HepG2 (cell line): Measurements from ENCODE around the gene SERPINF2. TPM values are rescaled to one million over a fixed set of nuclear protein-coding genes. Genes with fewer than 3 reads are reported as not detected.

Experiments used
- AFF4 ChIP-seq: sonication (generic); formaldehyde crosslinking; IDR thresholded peaks from 2 replicates; pipeline ENCODE4 v1.4.0; 2020; ENCODE audit warnings: missing genetic modification reagents
- AKAP8 ChIP-seq: sonication (generic); formaldehyde crosslinking; IDR thresholded peaks from 2 replicates; pipeline ENCODE4 v1.5.1; 2020; ENCODE audit warnings: mild to moderate bottlenecking, missing genetic modification reagents
- ATF6 ChIP-seq: sonication (generic); formaldehyde crosslinking; conservative IDR thresholded peaks from 2 replicates; pipeline ENCODE4 v1.4.0; 2020; ENCODE audit warnings: missing genetic modification reagents
- EHMT2 ChIP-seq: fragments of 200-600 bp; sonication (generic); IDR thresholded peaks from 2 replicates; pipeline ENCODE4 v1.7.0; 2017; ENCODE audit warnings: antibody characterized with exemption, low read depth, low read length, borderline replicate concordance
- HNF1B ChIP-seq: sonication (generic); formaldehyde crosslinking; IDR thresholded peaks from 2 replicates; pipeline ENCODE4 v1.5.1; 2020; ENCODE audit warnings: mild to moderate bottlenecking, moderate library complexity, missing genetic modification reagents
- KLF15 ChIP-seq: sonication (generic); formaldehyde crosslinking; IDR thresholded peaks from 2 replicates; pipeline ENCODE4 v1.8.1; 2023; ENCODE audit warnings: borderline replicate concordance, mild to moderate bottlenecking, inconsistent platforms, missing genetic modification reagents, mixed read lengths
- NCOA5 ChIP-seq: sonication (generic); formaldehyde crosslinking; IDR thresholded peaks from 2 replicates; pipeline ENCODE4 v1.4.0; 2020; ENCODE audit warnings: missing genetic modification reagents
- ONECUT2 ChIP-seq: sonication (generic); formaldehyde crosslinking; IDR thresholded peaks from 2 replicates; pipeline ENCODE4 v1.4.0; 2020; ENCODE audit warnings: missing genetic modification reagents
- PAF1 ChIP-seq: IDR thresholded peaks from 2 replicates; pipeline ENCODE4 v1.6.1; 2016; ENCODE audit warnings: missing genetic modification reagents, missing compliant biosample characterization
- RAD21 ChIP-seq: fragments of 450-650 bp; formaldehyde crosslinking; IDR thresholded peaks from 2 replicates; pipeline ENCODE4 v1.5.0; 2020; ENCODE audit warnings: mild to moderate bottlenecking
- RARG ChIP-seq: sonication (generic); formaldehyde crosslinking; IDR thresholded peaks from 2 replicates; pipeline ENCODE4 v1.4.0; 2020; ENCODE audit warnings: low read depth, mild to moderate bottlenecking, missing genetic modification reagents
- SNRNP70 ChIP-seq: fragments of 200-400 bp; formaldehyde crosslinking; IDR thresholded peaks from 2 replicates; pipeline ENCODE4 v1.6.1; 2017; ENCODE audit warnings: mild to moderate bottlenecking, low read depth, low read length, moderate library complexity
- ZBED4 ChIP-seq: sonication (generic); formaldehyde crosslinking; IDR thresholded peaks from 2 replicates; pipeline ENCODE4 v1.4.0; 2020; ENCODE audit warnings: missing genetic modification reagents, borderline replicate concordance
- ZFP36 ChIP-seq: fragments of 150-350 bp; IDR thresholded peaks from 2 replicates; pipeline ENCODE4 v1.6.1; 2018; ENCODE audit warnings: borderline replicate concordance, low read length, low read depth; ENCODE audit not compliant: partially characterized antibody
- ZNF234 ChIP-seq: sonication (generic); formaldehyde crosslinking; conservative IDR thresholded peaks from 2 replicates; pipeline ENCODE4 v1.5.1; 2020; ENCODE audit warnings: mild to moderate bottlenecking, missing genetic modification reagents
- ZNF629 ChIP-seq: sonication (generic); formaldehyde crosslinking; conservative IDR thresholded peaks from 2 replicates; pipeline ENCODE4 v1.5.0; 2020; ENCODE audit warnings: missing genetic modification reagents
- polyA plus RNA-seq, 8 experiments: library from polyadenylated mRNA; depleted of rRNA in 3 of 8; stranded (reverse) in 7 of 8; unstranded in 1 of 8; fragments of >200 nt; fragmentation: Illumina TruSeq in 4 of 8; extraction: Trizol in 4 of 8; gene quantifications; 2 replicates each; pipeline versions ENCODE4 v1.2.1 to v1.2.3, GENCODE V29; 2011 to 2016; ENCODE audit warnings: low read depth in 4 of 8, missing spikeins in 1 of 8, mixed read lengths in 1 of 8; ENCODE audit not compliant: insufficient read depth in 1 of 8
- total RNA-seq, 5 experiments: library from RNA; depleted of rRNA; stranded (reverse); fragments of >200 nt; fragmentation: Illumina TruSeq; extraction: Trizol; gene quantifications; 2 replicates each; pipeline ENCODE4 v1.2.3, GENCODE V29; 2016; ENCODE audit warnings: low read depth in 1 of 5

Gene SERPINF2
- total and polyA plus RNA-seq, 2 of the 13 experiments (the other 11 are each of a cell fraction or from before 2014, with no cell fraction given) = 309 to 548 TPM

- peak; percentile 50; the same call in 1 of the 2 replicates for TF ChIP-seq AFF4 (CRISPR knock-in tag)
- TF ChIP-seq SNRNP70 = no peak
- 0 out of 2 replicates have a peak, but pooled peaks have one; percentile 45 for TF ChIP-seq HNF1B (CRISPR knock-in tag)
- TF ChIP-seq RARG (CRISPR knock-in tag) = no peak
- TF ChIP-seq ONECUT2 (CRISPR knock-in tag) = peak; percentile 38; the same call in 1 of the 2 replicates
- TF ChIP-seq EHMT2 = 0 out of 2 replicates have a peak, but pooled peaks have one; percentile 48
- TF ChIP-seq KLF15 (CRISPR knock-in tag) = no peak; the same call in 1 of the 2 replicates
- TF ChIP-seq ZBED4 (CRISPR knock-in tag) = peak; percentile 76
- TF ChIP-seq PAF1 (CRISPR knock-in tag) = peak; percentile 69; the same call in 1 of the 2 replicates
- TF ChIP-seq ATF6 (CRISPR knock-in tag) = 0 out of 2 replicates have a peak, but pooled peaks have one; percentile 29
- 0 out of 2 replicates have a peak, but pooled peaks have one; percentile 36 for TF ChIP-seq NCOA5 (CRISPR knock-in tag)
- TF ChIP-seq RAD21 (CRISPR knock-in tag) = peak; percentile 43
- no peak for TF ChIP-seq ZFP36
- TF ChIP-seq ZNF234 (CRISPR knock-in tag) = no peak
- TF ChIP-seq AKAP8 (CRISPR knock-in tag) = peak; percentile 87
- peak; percentile 52; the same call in 1 of the 2 replicates for TF ChIP-seq ZNF629 (CRISPR knock-in tag)
These were observed 20.5 kb downstream of the SERPINF2 start (continued) for GRCh38 chr17:1762901-1763898.
